DMS 273 (cell line): ENCODE results near the gene TRIM41.

Experiments
- DNase-seq: peaks from one replicate; lab custom pipeline; 2025; ENCODE audit not compliant: unreplicated experiment; lab: John Stamatoyannopoulos, UW

The TRIM41 gene

GRCh38 chr5:181231432-181231831 lies 8.4 kb downstream of the TRIM41 start:
- DNase-seq, result no peak

GRCh38 chr5:181232593-181232992 lies 9.5 kb downstream of the TRIM41 start:
- no peak for DNase-seq

GRCh38 chr5:181233088-181233800 lies 10.2 kb downstream of the TRIM41 start:
- DNase-seq, result no peak

- DNase-seq, result no peak
These were observed 10.8 kb downstream of the TRIM41 start for GRCh38 chr5:181233801-181234454.

GRCh38 chr5:181234455-181235306 lies 11.6 kb downstream of the TRIM41 start:
- DNase-seq, result no peak

GRCh38 chr5:181235323-181235688 lies 12.2 kb downstream of the TRIM41 start:
- DNase-seq, result no peak

GRCh38 chr5:181235689-181236366 lies 12.7 kb downstream of the TRIM41 start:
- no peak for DNase-seq

- DNase-seq, result no peak
These were observed 13.4 kb downstream of the TRIM41 start for GRCh38 chr5:181236471-181236870.

- no peak for DNase-seq
These were observed 14.0 kb downstream of the TRIM41 start for GRCh38 chr5:181236954-181237641.

- DNase-seq, result no peak
These were observed 14.8 kb downstream of the TRIM41 start for GRCh38 chr5:181237729-181238385.

- no peak for DNase-seq
These were observed 16.1 kb downstream of the TRIM41 start for GRCh38 chr5:181239062-181239663.

- no peak for DNase-seq
These were observed 18.4 kb downstream of the TRIM41 start for GRCh38 chr5:181241393-181241975.

- no peak for DNase-seq
These were observed 19.0 kb downstream of the TRIM41 start for GRCh38 chr5:181242031-181242451.

- no peak for DNase-seq
These were observed 20.0 kb downstream of the TRIM41 start for GRCh38 chr5:181243018-181243563.

- DNase-seq, result no peak
These were observed 20.7 kb downstream of the TRIM41 start, which contains the start of gene RACK1 for GRCh38 chr5:181243564-181244343. TSS of gene RACK1 (minus strand) at chr5:181243906. CDS start at chr5:181243800, 106 bp downstream.

GRCh38 chr5:181245427-181246275 lies 22.6 kb downstream of the TRIM41 start:
- DNase-seq, result no peak
